HUES6 (cell line): ENCODE data around the gene JAZF1.

ENCODE experiments used
- H3K27ac ChIP-seq: 2 replicates; pipeline ENCODE4 v1.7.0; 2013; ENCODE audit warnings: low read depth, mild to moderate bottlenecking, low read length, inconsistent platforms
- H3K27me3 ChIP-seq: 2 replicates; pipeline ENCODE4 v1.6.1; 2013; ENCODE audit warnings: low read length; ENCODE audit not compliant: control insufficient read depth, insufficient read depth
- H3K36me3 ChIP-seq: 2 replicates; pipeline ENCODE4 v1.6.1; 2013; ENCODE audit warnings: low read length; ENCODE audit not compliant: control insufficient read depth, insufficient read depth
- H3K4me1 ChIP-seq: 2 replicates; pipeline ENCODE4 v1.6.1; 2013; ENCODE audit warnings: low read length; ENCODE audit not compliant: control insufficient read depth, insufficient read depth
- H3K4me3 ChIP-seq: 2 replicates; pipeline ENCODE4 v1.5.1; 2013; ENCODE audit warnings: low read depth, low read length
- H3K9ac ChIP-seq: one replicate; pipeline ENCODE4 v1.6.1; 2013; ENCODE audit warnings: mild to moderate bottlenecking, low read length
- H3K9me3 ChIP-seq: 2 replicates; pipeline ENCODE4 v1.6.1; 2013; ENCODE audit warnings: low read depth, low read length; ENCODE audit not compliant: control insufficient read depth, insufficient read depth

Gene JAZF1

DNA sequence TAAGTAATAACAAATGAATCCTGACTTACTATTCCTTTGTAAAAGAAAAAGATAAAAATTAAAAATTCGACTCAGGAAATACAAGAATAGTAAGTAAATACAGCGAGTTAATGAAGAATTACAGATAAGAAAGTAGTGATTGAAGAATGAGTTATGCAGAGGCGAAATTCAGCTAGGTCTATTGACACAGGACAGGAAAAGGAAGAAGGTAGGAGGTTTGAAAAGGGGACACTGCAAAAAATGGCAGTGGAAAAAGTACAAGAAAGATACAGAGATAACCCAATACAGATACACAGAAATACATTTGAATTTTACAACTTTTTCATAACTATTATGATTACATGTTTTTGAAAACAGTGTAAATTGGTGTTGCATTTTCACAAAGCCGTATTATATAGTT lies 28.0 kb downstream of the JAZF1 start:
- H3K36me3 ChIP-seq = no peaks in the 10 kb centered on the region
- H3K4me3 ChIP-seq = no peak overlapping the region
- H3K9me3 ChIP-seq = no peaks in the 10 kb centered on the region
- H3K27me3 ChIP-seq = no peaks in the 10 kb centered on the region
- peaks cover 16% of the 10 kb centered on the region for H3K4me1 ChIP-seq
- H3K9ac ChIP-seq = no peak overlapping the region
- no peak overlapping the region for H3K27ac ChIP-seq

DNA sequence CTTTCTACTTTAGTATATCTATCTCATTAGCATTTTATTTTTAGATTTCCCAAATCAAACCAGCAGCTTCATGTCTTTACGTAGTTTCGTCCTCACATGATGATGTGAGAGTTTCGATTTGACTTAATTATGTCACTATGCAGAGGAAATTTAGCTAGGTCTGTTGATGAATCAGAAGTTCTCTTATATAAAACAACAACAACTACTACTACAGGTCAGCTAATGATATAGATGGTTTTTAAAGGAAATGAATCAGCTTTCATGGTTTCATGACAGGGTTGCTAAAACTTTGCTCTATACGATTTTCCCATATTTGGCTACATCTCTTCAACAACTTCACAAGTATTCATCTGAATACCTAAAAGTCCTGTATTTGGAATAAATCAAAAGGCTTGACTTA lies 28.6 kb downstream of the JAZF1 start:
- Histone ChIP-seq H3K9me3 (no peaks in the 10 kb centered on the region), H3K9ac (no peak overlapping the region), H3K27me3 (no peaks in the 10 kb centered on the region), H3K4me3 (no peak overlapping the region), H3K4me1 (peaks cover 16% of the 10 kb centered on the region), H3K36me3 (no peaks in the 10 kb centered on the region), H3K27ac (no peak overlapping the region)

DNA sequence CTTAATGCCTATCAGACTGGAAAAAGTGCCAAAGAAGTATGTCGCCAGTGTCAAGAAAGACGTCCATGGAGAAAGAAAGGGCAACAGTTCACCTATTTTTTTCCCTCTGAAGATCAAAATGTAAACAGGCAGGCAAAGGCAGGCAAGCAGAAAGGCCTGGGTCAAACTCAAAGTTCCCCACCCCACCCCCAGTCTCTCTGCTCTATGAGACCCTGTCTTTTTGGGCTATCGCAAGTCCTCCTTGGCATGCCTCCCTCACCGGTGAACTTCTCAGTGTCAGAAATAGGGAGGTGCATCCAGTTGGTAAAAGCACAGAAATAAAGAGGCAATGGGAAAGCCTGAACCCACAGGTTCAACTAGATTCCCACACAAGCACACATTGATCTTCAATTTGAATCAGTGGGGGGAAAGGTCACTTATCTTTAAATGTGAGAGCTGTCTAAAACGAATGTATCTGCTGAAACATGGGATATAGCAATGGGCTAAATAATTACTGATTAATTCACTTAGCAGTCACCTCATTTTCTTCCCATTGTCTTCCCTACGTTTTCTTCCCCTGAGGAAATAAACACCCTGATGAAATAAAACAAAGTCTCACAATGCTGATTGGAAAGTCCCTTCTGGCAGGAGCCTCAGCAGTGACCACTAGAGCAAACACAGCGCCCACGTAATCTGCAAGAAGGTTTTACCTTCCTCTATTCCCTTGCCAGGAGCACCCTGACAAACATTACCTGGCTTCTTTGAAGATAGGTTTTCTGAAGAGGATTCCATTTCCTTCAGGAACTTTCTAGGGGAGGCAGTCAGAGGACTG lies 31.1 kb downstream of the JAZF1 start:
- Histone ChIP-seq H3K36me3 (no peaks in the 10 kb centered on the region), H3K4me1 (peaks cover 21% of the 10 kb centered on the region), H3K9me3 (no peaks in the 10 kb centered on the region), H3K27ac (no peak overlapping the region), H3K4me3 (no peak overlapping the region), H3K9ac (no peak overlapping the region), H3K27me3 (no peaks in the 10 kb centered on the region)

DNA sequence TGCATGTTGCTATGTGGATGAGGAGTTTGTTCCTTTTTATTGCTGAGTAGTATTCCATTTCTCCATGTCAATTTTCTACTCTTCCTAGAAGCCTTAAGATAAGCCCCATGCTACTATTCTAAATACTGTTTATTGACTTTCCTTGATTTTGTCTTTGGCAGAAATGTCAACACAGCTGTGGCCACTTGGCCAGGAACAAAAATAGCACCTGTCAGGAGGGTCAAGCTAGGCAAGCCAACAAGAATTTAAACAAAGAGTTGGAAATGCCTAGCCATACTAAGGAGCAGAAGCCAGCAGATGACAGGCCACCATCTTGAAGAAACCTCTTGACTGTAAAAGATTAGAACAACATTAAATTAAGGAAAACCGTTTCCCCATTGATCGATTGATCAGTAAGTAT lies 34.7 kb downstream of the JAZF1 start:
- H3K4me3 ChIP-seq = no peak overlapping the region
- no peak overlapping the region for H3K9ac ChIP-seq
- H3K36me3 ChIP-seq = no peaks in the 10 kb centered on the region
- no peak overlapping the region for H3K27ac ChIP-seq
- H3K4me1 ChIP-seq = peaks cover 28% of the 10 kb centered on the region
- no peaks in the 10 kb centered on the region for H3K9me3 ChIP-seq
- no peaks in the 10 kb centered on the region for H3K27me3 ChIP-seq

DNA sequence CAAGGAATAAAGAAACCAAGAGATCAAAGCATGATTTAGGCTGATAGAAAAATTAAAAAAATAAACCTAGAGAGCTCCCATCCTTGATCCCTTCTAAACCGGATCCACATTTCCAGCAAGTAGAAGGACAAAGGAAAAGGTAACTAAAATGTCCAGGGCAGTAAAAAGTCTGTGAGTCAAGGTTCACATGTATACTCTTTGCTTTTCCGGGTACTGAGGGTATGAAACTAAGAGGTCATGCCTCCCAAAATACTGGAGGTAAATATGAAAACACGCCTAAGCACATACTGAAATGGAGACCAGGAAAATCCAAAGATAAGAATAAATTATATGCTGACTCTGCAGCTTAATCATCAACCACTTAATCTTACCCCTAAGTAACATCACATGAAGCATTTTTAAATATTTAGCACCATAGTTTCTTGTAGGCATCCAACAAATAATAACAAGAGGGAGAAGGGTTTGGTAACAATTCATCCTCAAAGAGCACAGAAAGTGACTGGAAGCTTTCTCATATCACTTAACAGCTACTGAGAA lies 35.4 kb downstream of the JAZF1 start:
- Histone ChIP-seq H3K4me3 (no peak overlapping the region), H3K4me1 (peaks cover 25% of the 10 kb centered on the region), H3K27ac (no peak overlapping the region), H3K9me3 (no peaks in the 10 kb centered on the region), H3K27me3 (no peaks in the 10 kb centered on the region), H3K9ac (no peak overlapping the region), H3K36me3 (no peaks in the 10 kb centered on the region)

DNA sequence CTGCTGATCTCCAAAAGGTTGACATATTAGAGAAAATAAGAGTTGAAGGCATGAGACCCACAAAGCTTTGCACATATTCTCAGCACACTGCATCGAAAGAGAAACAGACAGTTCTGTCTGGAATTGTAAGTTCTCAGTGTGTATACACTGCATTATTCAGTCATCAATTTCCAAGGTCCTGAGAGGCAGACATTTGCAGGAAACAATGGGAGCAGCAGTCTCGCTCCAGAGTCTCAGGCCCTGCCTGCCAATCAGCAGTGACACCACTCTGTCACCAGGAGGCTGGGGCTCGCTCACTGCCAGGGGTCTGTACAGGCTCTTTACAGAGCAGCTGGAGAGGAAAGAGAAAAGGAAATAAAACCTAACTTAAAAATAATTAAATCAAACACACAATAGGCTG lies 36.3 kb downstream of the JAZF1 start:
- no peak overlapping the region for H3K4me3 ChIP-seq
- H3K9me3 ChIP-seq = no peaks in the 10 kb centered on the region
- H3K9ac ChIP-seq = no peak overlapping the region
- no peaks in the 10 kb centered on the region for H3K27me3 ChIP-seq
- no peaks in the 10 kb centered on the region for H3K36me3 ChIP-seq
- peaks cover 16% of the 10 kb centered on the region for H3K4me1 ChIP-seq
- H3K27ac ChIP-seq = no peak overlapping the region

DNA sequence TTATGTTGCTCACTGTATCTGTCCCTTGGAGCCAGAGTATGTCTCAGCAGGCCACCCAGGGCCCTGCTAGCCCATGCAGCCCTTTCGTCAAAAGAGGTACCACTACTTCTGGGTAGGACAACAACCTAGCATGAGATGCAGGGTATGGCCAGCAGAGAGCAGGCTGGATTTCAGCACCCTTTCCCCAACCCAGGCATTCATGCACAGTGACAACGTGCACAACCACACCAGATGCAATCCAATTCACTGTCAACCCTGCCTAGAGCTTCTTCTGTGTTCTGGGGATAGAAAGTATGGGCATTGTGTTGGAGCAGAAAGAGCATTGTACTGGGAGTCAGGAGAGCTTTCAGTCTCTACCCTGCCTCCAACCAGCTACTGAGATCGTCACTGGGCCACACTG lies 37.9 kb downstream of the JAZF1 start:
- no peak overlapping the region for H3K27ac ChIP-seq
- no peaks in the 10 kb centered on the region for H3K36me3 ChIP-seq
- H3K9me3 ChIP-seq = no peaks in the 10 kb centered on the region
- peaks cover 12% of the 10 kb centered on the region for H3K4me1 ChIP-seq
- H3K27me3 ChIP-seq = no peaks in the 10 kb centered on the region
- no peak overlapping the region for H3K4me3 ChIP-seq
- no peak overlapping the region for H3K9ac ChIP-seq

DNA sequence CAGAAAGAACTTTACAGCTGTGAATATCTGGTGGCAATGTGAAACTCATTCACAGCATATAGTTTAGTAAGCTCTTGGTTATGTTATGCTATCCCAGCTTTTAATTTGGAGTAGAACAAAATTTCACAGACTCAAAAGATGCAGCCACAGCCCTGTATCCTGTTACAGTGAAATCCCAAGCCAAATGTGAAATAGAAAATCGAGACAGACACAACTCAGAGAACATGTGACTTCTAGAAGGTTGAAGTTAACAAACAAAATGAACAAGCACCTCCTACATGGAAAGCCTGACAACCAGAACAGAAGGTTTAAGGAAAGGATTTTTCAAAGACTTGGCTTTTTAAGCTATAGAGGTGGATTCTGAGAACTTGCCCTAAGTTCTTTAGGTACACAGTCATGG lies 39.6 kb downstream of the JAZF1 start:
- peaks cover 19% of the 10 kb centered on the region for H3K4me1 ChIP-seq
- no peak overlapping the region for H3K27ac ChIP-seq
- no peak overlapping the region for H3K9ac ChIP-seq
- H3K36me3 ChIP-seq = no peaks in the 10 kb centered on the region
- H3K27me3 ChIP-seq = no peaks in the 10 kb centered on the region
- H3K9me3 ChIP-seq = no peaks in the 10 kb centered on the region
- no peak overlapping the region for H3K4me3 ChIP-seq

DNA sequence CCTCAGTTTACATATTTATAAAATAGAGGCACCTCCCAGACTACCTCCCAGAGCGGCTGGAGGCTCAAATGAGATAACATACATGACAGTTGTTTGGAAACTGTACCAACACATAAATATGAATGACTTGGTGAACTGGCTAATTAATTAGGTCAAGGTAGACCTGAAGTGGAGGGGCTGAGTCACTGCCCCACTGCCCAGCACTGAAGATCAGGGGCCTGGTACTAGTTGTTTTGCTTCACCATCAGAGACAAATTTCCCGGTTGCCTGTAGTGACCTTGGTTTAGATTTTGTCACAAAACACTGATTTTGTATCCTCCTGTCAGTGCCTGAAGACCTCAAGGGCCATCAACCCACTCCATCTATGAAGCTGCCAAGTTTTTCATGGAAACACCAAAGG lies 41.8 kb downstream of the JAZF1 start:
- Histone ChIP-seq H3K9me3 (no peaks in the 10 kb centered on the region), H3K4me3 (no peak overlapping the region), H3K27ac (no peak overlapping the region), H3K36me3 (no peaks in the 10 kb centered on the region), H3K9ac (no peak overlapping the region), H3K27me3 (no peaks in the 10 kb centered on the region), H3K4me1 (peaks cover 7% of the 10 kb centered on the region; the same call in 1 of the 2 replicates)

DNA sequence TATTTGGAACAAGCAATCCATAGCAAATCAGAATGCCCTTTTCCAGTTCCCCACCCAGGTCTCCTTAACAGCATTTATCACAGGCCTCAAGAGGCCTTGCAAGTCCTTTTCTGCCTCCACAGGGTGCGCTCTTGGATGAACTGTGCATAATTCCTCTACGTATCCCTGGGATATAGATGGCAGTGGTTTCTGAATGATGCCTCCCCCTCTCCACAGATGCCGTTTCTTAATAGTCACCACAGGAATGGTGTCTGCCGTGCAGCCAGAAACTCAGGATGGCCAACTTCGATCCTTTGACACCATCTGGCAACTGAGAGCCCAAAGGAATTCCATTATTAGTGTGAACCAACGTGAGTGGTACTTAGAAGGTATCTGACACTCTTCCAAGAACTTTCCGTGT lies 43.1 kb downstream of the JAZF1 start:
- H3K9me3 ChIP-seq = no peaks in the 10 kb centered on the region
- no peaks in the 10 kb centered on the region for H3K27me3 ChIP-seq
- no peaks in the 10 kb centered on the region for H3K36me3 ChIP-seq
- peaks cover 7% of the 10 kb centered on the region; the same call in 1 of the 2 replicates for H3K4me1 ChIP-seq
- H3K9ac ChIP-seq = no peak overlapping the region
- H3K27ac ChIP-seq = no peak overlapping the region
- no peak overlapping the region for H3K4me3 ChIP-seq

DNA sequence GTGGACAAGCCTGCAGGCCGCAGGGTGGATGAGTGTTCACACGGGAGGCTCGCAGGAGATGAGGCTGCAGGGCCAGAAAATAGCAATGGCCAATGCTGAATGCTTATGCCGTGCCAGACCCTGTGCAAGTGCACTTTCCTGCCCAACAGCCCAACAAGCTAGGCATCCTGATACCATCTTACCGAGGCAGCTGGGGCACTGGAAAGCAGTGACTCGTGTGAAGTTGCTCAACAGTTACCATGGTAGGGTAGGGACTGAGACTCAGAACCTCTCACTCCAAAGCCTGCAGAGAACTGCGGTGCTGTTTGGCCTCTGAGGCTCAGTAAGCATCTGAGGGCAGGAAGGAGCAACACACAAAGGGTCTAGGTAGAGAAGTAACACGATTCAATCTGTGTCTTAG lies 43.7 kb downstream of the JAZF1 start:
- no peaks in the 10 kb centered on the region for H3K36me3 ChIP-seq
- no peak overlapping the region for H3K27ac ChIP-seq
- no peaks in the 10 kb centered on the region for H3K9me3 ChIP-seq
- no peak overlapping the region for H3K9ac ChIP-seq
- H3K4me1 ChIP-seq = peaks cover 7% of the 10 kb centered on the region; the same call in 1 of the 2 replicates
- no peaks in the 10 kb centered on the region for H3K27me3 ChIP-seq
- no peak overlapping the region for H3K4me3 ChIP-seq
